Measurements from ENCODE around the gene PCDHGA6. TPM values are rescaled to one million over a fixed set of nuclear protein-coding genes. Genes with fewer than 3 reads are reported as not detected.
"Not testable (repeated sequence)": the region's sequence is repeated elsewhere in the genome, so short reads cannot be mapped to it uniquely, and the experiment has no call there.

PCDHGA6 gene
- 0.47 TPM for polyA plus RNA-seq (2012; ENCODE audit: low read depth, missing spikeins)

- no peak for TF ChIP-seq POLR2AphosphoS5 (IDR thresholded peaks at IDR 0.05; ENCODE audit: low read depth, low read length)
- TF ChIP-seq POLR2A (IDR thresholded peaks at IDR 0.05; ENCODE audit: low read depth, low read length) = no peak
- no peak for TF ChIP-seq POU2F2 (IDR thresholded peaks at IDR 0.05; ENCODE audit: low read depth, low read length)
- TF ChIP-seq TAF1 (IDR thresholded peaks at IDR 0.05; ENCODE audit: low read depth, low read length) = no peak
- TF ChIP-seq SPI1 (IDR thresholded peaks at IDR 0.05; ENCODE audit: low read depth, low read length) = no peak
- no peak for TF ChIP-seq PAX5 (IDR thresholded peaks at IDR 0.05; ENCODE audit: insufficient read depth, low read length, severe bottlenecking)
- no peak for FAIRE-seq
- DNase-seq (ENCODE audit: insufficient read length, low spot score) = no peak
These were observed at the start of gene PCDHGA6 for GRCh38 chr5:141373673-141374317. TSS of gene PCDHGA6 (plus strand) at chr5:141373891. CDS start at chr5:141374084, 193 bp downstream.

- TF ChIP-seq TAF1 (IDR thresholded peaks at IDR 0.05; ENCODE audit: low read depth, low read length) = no peak
- no peak for TF ChIP-seq PAX5 (IDR thresholded peaks at IDR 0.05; ENCODE audit: insufficient read depth, low read length, severe bottlenecking)
- no peak for TF ChIP-seq POLR2AphosphoS5 (IDR thresholded peaks at IDR 0.05; ENCODE audit: low read depth, low read length)
- no peak for TF ChIP-seq SPI1 (IDR thresholded peaks at IDR 0.05; ENCODE audit: low read depth, low read length)
- TF ChIP-seq POU2F2 (IDR thresholded peaks at IDR 0.05; ENCODE audit: low read depth, low read length) = no peak
- TF ChIP-seq POLR2A (IDR thresholded peaks at IDR 0.05; ENCODE audit: low read depth, low read length) = no peak
- FAIRE-seq (peak; percentile 76), DNase-seq (ENCODE audit: insufficient read length, low spot score) (no peak)
These were observed 47.4 kb upstream of the PCDHGA6 start for GRCh38 chr5:141326088-141326854.

- TF ChIP-seq POLR2AphosphoS5 (IDR thresholded peaks at IDR 0.05; ENCODE audit: low read depth, low read length) (no peak), SPI1 (IDR thresholded peaks at IDR 0.05; ENCODE audit: low read depth, low read length) (no peak), TAF1 (IDR thresholded peaks at IDR 0.05; ENCODE audit: low read depth, low read length) (no peak), PAX5 (IDR thresholded peaks at IDR 0.05; ENCODE audit: insufficient read depth, low read length, severe bottlenecking) (no peak), POU2F2 (IDR thresholded peaks at IDR 0.05; ENCODE audit: low read depth, low read length) (no peak), POLR2A (IDR thresholded peaks at IDR 0.05; ENCODE audit: low read depth, low read length) (no peak)
- FAIRE-seq (no peak), DNase-seq (ENCODE audit: insufficient read length, low spot score) (no peak)
These were observed 45.5 kb upstream of the PCDHGA6 start for GRCh38 chr5:141328231-141328630.

GRCh38 chr5:141330299-141331080 lies 43.2 kb upstream of the PCDHGA6 start, which contains the start of gene PCDHGA1:
TSS of gene PCDHGA1 (plus strand) at chr5:141330514.
- no peak for DNase-seq (ENCODE audit: insufficient read length, low spot score)
- no peak for FAIRE-seq

GRCh38 chr5:141332571-141332970 lies 41.1 kb upstream of the PCDHGA6 start:
- FAIRE-seq; DNase-seq (ENCODE audit: insufficient read length, low spot score): not testable (repeated sequence)

More at GRCh38 chr5:141330299-141331080, 43.2 kb upstream of the PCDHGA6 start, which contains the start of gene PCDHGA1:
- no peak for TF ChIP-seq POLR2AphosphoS5 (IDR thresholded peaks at IDR 0.05; ENCODE audit: low read depth, low read length)
- no peak for TF ChIP-seq POLR2A (IDR thresholded peaks at IDR 0.05; ENCODE audit: low read depth, low read length)
- no peak for TF ChIP-seq PAX5 (IDR thresholded peaks at IDR 0.05; ENCODE audit: insufficient read depth, low read length, severe bottlenecking)
- no peak for TF ChIP-seq SPI1 (IDR thresholded peaks at IDR 0.05; ENCODE audit: low read depth, low read length)
- TF ChIP-seq TAF1 (IDR thresholded peaks at IDR 0.05; ENCODE audit: low read depth, low read length) = no peak
- no peak for TF ChIP-seq POU2F2 (IDR thresholded peaks at IDR 0.05; ENCODE audit: low read depth, low read length)

GRCh38 chr5:141338538-141339306 lies 35.0 kb upstream of the PCDHGA6 start, which contains the start of gene PCDHGA2:
TSS of gene PCDHGA2 (plus strand) at chr5:141338760.
- FAIRE-seq = no peak
- no peak for DNase-seq (ENCODE audit: insufficient read length, low spot score)
- TF ChIP-seq PAX5 (IDR thresholded peaks at IDR 0.05; ENCODE audit: insufficient read depth, low read length, severe bottlenecking) (no peak), POLR2AphosphoS5 (IDR thresholded peaks at IDR 0.05; ENCODE audit: low read depth, low read length) (no peak), POU2F2 (IDR thresholded peaks at IDR 0.05; ENCODE audit: low read depth, low read length) (no peak), SPI1 (IDR thresholded peaks at IDR 0.05; ENCODE audit: low read depth, low read length) (no peak), TAF1 (IDR thresholded peaks at IDR 0.05; ENCODE audit: low read depth, low read length) (no peak), POLR2A (IDR thresholded peaks at IDR 0.05; ENCODE audit: low read depth, low read length) (no peak)

- not testable (repeated sequence) for DNase-seq (ENCODE audit: insufficient read length, low spot score); FAIRE-seq
These were observed 32.8 kb upstream of the PCDHGA6 start for GRCh38 chr5:141340781-141341354.

GRCh38 chr5:141342773-141343172 lies 30.9 kb upstream of the PCDHGA6 start:
- TF ChIP-seq PAX5 (IDR thresholded peaks at IDR 0.05; ENCODE audit: insufficient read depth, low read length, severe bottlenecking) (no peak), POLR2A (IDR thresholded peaks at IDR 0.05; ENCODE audit: low read depth, low read length) (no peak), TAF1 (IDR thresholded peaks at IDR 0.05; ENCODE audit: low read depth, low read length) (no peak), POLR2AphosphoS5 (IDR thresholded peaks at IDR 0.05; ENCODE audit: low read depth, low read length) (no peak), SPI1 (IDR thresholded peaks at IDR 0.05; ENCODE audit: low read depth, low read length) (no peak), POU2F2 (IDR thresholded peaks at IDR 0.05; ENCODE audit: low read depth, low read length) (no peak)
- no peak for DNase-seq (ENCODE audit: insufficient read length, low spot score)
- no peak for FAIRE-seq

Data from GM12891 (cell line).